H9 (cell line): ENCODE measurements around the gene CCPG1. TPM values are rescaled to one million over a fixed set of nuclear protein-coding genes. Genes with fewer than 3 reads are reported as not detected.
"Not testable (repeated sequence)": the region's sequence is repeated elsewhere in the genome, so short reads cannot be mapped to it uniquely, and the experiment has no call there.

Source experiments
- DNase-seq: peaks from one replicate; pipeline ENCODE4 v3.0.0-alpha.2; 2017
- H2AFZ ChIP-seq: one replicate; pipeline ENCODE4 v1.6.1; 2013; ENCODE audit warnings: mild to moderate bottlenecking, low read length, control low read depth, moderate library complexity
- H2AK5ac ChIP-seq: 2 replicates; pipeline ENCODE4 v1.6.1; 2013; ENCODE audit warnings: low read length, control low read depth, mixed read lengths; ENCODE audit not compliant: insufficient read length
- H2BK120ac ChIP-seq: one replicate; pipeline ENCODE4 v1.6.1; 2013; ENCODE audit warnings: low read depth, mild to moderate bottlenecking, low read length, control low read depth, inconsistent platforms; ENCODE audit not compliant: poor library complexity, severe bottlenecking
- H2BK12ac ChIP-seq: 2 replicates; pipeline ENCODE4 v1.6.1; 2013; ENCODE audit warnings: low read length, control low read depth, mixed read lengths, low read depth; ENCODE audit not compliant: insufficient read length
- H2BK15ac ChIP-seq: 2 replicates; pipeline ENCODE4 v1.6.1; 2013; ENCODE audit warnings: low read depth, low read length, control low read depth
- H2BK20ac ChIP-seq: one replicate; pipeline ENCODE4 v1.6.1; 2013; ENCODE audit warnings: low read depth, mild to moderate bottlenecking, low read length, control low read depth, inconsistent platforms; ENCODE audit not compliant: poor library complexity, severe bottlenecking
- H2BK5ac ChIP-seq: 2 replicates; pipeline ENCODE4 v1.6.1; 2013; ENCODE audit warnings: low read length, control low read depth, mixed read lengths; ENCODE audit not compliant: insufficient read length
- H3K14ac ChIP-seq: 2 replicates; pipeline ENCODE4 v1.6.1; 2013; ENCODE audit warnings: low read length, control low read depth; ENCODE audit not compliant: insufficient read depth
- H3K18ac ChIP-seq: 2 replicates; pipeline ENCODE4 v1.6.1; 2013; ENCODE audit warnings: low read depth, mild to moderate bottlenecking, mixed read lengths, low read length, control low read depth; ENCODE audit not compliant: insufficient read length
- H3K23ac ChIP-seq: 2 replicates; pipeline ENCODE4 v1.6.1; 2013; ENCODE audit warnings: low read length, control low read depth, mixed read lengths, low read depth; ENCODE audit not compliant: insufficient read length
- H3K23me2 ChIP-seq: 2 replicates; pipeline ENCODE4 v1.6.1; 2013; ENCODE audit warnings: low read depth, mild to moderate bottlenecking, mixed read lengths, low read length, control low read depth; ENCODE audit not compliant: insufficient read length, poor library complexity, severe bottlenecking
- H3K27ac ChIP-seq: 2 replicates; pipeline ENCODE4 v1.5.1; 2013; ENCODE audit warnings: low read length, control low read depth, mixed read lengths, low read depth; ENCODE audit not compliant: insufficient read length
- H3K27me3 ChIP-seq: 2 replicates; pipeline ENCODE4 v1.6.1; 2013; ENCODE audit warnings: low read length, control low read depth, inconsistent platforms; ENCODE audit not compliant: insufficient read depth
- H3K4ac ChIP-seq: 2 replicates; pipeline ENCODE4 v1.6.1; 2013; ENCODE audit warnings: low read depth, mild to moderate bottlenecking, control low read depth, inconsistent platforms, low read length, moderate library complexity
- H3K4me1 ChIP-seq: 2 replicates; pipeline ENCODE4 v1.6.1; 2013; ENCODE audit warnings: low read length, control low read depth, inconsistent platforms; ENCODE audit not compliant: insufficient read depth
- H3K4me2 ChIP-seq: 2 replicates; pipeline ENCODE4 v1.6.1; 2013; ENCODE audit warnings: low read length, control low read depth, mixed read lengths; ENCODE audit not compliant: insufficient read length, insufficient read depth
- H3K56ac ChIP-seq: 2 replicates; pipeline ENCODE4 v1.6.1; 2013; ENCODE audit warnings: low read depth, mild to moderate bottlenecking, mixed read lengths, low read length, control low read depth; ENCODE audit not compliant: insufficient read length
- H3K79me1 ChIP-seq: 2 replicates; pipeline ENCODE4 v1.6.1; 2013; ENCODE audit warnings: low read depth, mild to moderate bottlenecking, moderate library complexity, low read length, control low read depth, inconsistent platforms; ENCODE audit not compliant: insufficient read depth, poor library complexity, severe bottlenecking
- H3K79me2 ChIP-seq: 2 replicates; pipeline ENCODE4 v1.6.1; 2013; ENCODE audit warnings: low read length, control low read depth, inconsistent platforms; ENCODE audit not compliant: insufficient read depth
- H3K9ac ChIP-seq: 2 replicates; pipeline ENCODE4 v1.6.1; 2013; ENCODE audit warnings: low read length, control low read depth, mixed read lengths; ENCODE audit not compliant: insufficient read length; ENCODE audit errors: extremely low read depth
- H3K9me3 ChIP-seq: one replicate; pipeline ENCODE4 v1.6.1; 2013; ENCODE audit warnings: low read depth, low read length, inconsistent platforms; ENCODE audit not compliant: control insufficient read depth
- H3T11ph ChIP-seq: one replicate; pipeline ENCODE4 v1.6.1; 2013; ENCODE audit warnings: mild to moderate bottlenecking, low read length, control low read depth, inconsistent platforms
- H4K20me1 ChIP-seq: one replicate; pipeline ENCODE4 v1.6.1; 2013; ENCODE audit not compliant: control insufficient read depth, insufficient read length, insufficient read depth
- H4K5ac ChIP-seq: 2 replicates; pipeline ENCODE4 v1.6.1; 2013; ENCODE audit warnings: low read depth, mild to moderate bottlenecking, mixed read lengths, low read length, control low read depth; ENCODE audit not compliant: insufficient read length
- H4K8ac ChIP-seq: replicated peaks from 2 replicates; pipeline ENCODE4 v1.6.1; 2013; ENCODE audit warnings: low read length, control low read depth, mixed read lengths, low read depth; ENCODE audit not compliant: insufficient read length
- H4K91ac ChIP-seq: 2 replicates; pipeline ENCODE4 v1.6.1; 2013; ENCODE audit warnings: low read depth, mild to moderate bottlenecking, moderate library complexity, mixed read lengths, low read length, control low read depth; ENCODE audit not compliant: insufficient read length
- H3K27ac Mint-ChIP-seq, 3 experiments: 2 replicates in 2 of 3; 3 replicates in 1 of 3; pipeline ENCODE4 v1.8.0; 2020 to 2021; ENCODE audit warnings: mixed read lengths in 3 of 3, mild to moderate bottlenecking in 1 of 3, moderate library complexity in 1 of 3
- H3K27me3 Mint-ChIP-seq: 2 replicates; pipeline ENCODE4 v1.8.0; 2021; ENCODE audit warnings: low read depth, mild to moderate bottlenecking, moderate library complexity, mixed read lengths
- H3K36me3 Mint-ChIP-seq, 3 experiments: 2 replicates in 2 of 3; 3 replicates in 1 of 3; pipeline ENCODE4 v1.8.0; 2020 to 2021; ENCODE audit warnings: low read depth in 3 of 3, mixed read lengths in 3 of 3; ENCODE audit not compliant: insufficient read depth in 1 of 3
- H3K4me1 Mint-ChIP-seq, 2 experiments: 2 replicates each; pipeline ENCODE4 v1.8.0; 2020; ENCODE audit warnings: mixed read lengths in 2 of 2
- H3K4me3 Mint-ChIP-seq, 2 experiments: 2 replicates in 1 of 2; 3 replicates in 1 of 2; pipeline ENCODE4 v1.8.0; 2020 to 2021; ENCODE audit warnings: mild to moderate bottlenecking in 2 of 2, mixed read lengths in 2 of 2, moderate library complexity in 1 of 2
- H3K9me3 Mint-ChIP-seq, 2 experiments: 2 replicates in 1 of 2; 3 replicates in 1 of 2; pipeline ENCODE4 v1.8.0; 2020; ENCODE audit warnings: mild to moderate bottlenecking in 2 of 2, mixed read lengths in 2 of 2, moderate library complexity in 1 of 2
- WGBS: extraction: QIAGEN DNeasy Blood & Tissue Kit; methylation state at CpG from one replicate; pipeline ENCODE4 v1.1.7; 2013; ENCODE audit warnings: missing lambda C conversion rate, low lambda C conversion rate, mixed read lengths; ENCODE audit not compliant: insufficient read length; ENCODE audit errors: extremely low coverage; 5-methylcytosine and 5-hydroxymethylcytosine counted together
- total RNA-seq: library from RNA; stranded (reverse); gene quantifications from 2 replicates; pipeline ENCODE4 v1.2.1, GENCODE V29; 2021

CCPG1 gene
- total RNA-seq, 1 experiment from 2014 or later, result 9.0 TPM

DNA sequence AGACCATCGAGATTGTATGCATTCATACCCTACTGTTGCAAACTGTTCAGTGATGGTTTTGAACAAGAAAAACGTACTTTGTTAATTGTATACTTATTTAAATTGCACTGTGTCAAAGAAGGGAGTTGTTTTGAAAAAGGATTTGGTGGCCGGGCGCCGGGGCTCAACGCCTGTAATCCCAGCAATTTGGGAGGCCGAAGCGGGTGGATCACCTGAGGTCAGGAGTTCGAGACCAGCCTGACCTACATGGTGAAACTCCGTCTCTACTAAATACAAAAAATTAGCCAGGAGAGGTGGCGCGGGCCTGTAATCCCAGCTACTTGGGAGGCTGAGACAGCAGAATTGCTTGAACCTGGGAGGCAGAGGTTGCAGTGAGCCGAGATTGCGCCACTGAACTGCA, 817 bp upstream of the CCPG1 start:
- not testable (repeated sequence) for H3K27me3 ChIP-seq, H3K79me1 ChIP-seq, H3K9me3 Mint-ChIP-seq, H4K20me1 ChIP-seq, H2BK15ac ChIP-seq, H3K23me2 ChIP-seq, H3K9ac ChIP-seq, H3K14ac ChIP-seq, H2BK12ac ChIP-seq, H3K4me1 ChIP-seq, H3K79me2 ChIP-seq, H3K4me1 Mint-ChIP-seq, H3K9me3 ChIP-seq, H3K27ac ChIP-seq, H2BK120ac ChIP-seq, H2BK5ac ChIP-seq, H2AFZ ChIP-seq, H3K27me3 Mint-ChIP-seq, H3T11ph ChIP-seq, DNase-seq, H3K4ac ChIP-seq, H3K56ac ChIP-seq, H3K36me3 Mint-ChIP-seq, H3K23ac ChIP-seq, H4K91ac ChIP-seq, H3K18ac ChIP-seq, H4K5ac ChIP-seq, H2AK5ac ChIP-seq, H4K8ac ChIP-seq, H2BK20ac ChIP-seq
- no CpG with 5 or more reads among the region's 14 CpGs for WGBS
- peak overlapping the region; percentile 93 to 98 (median 97); a peak in 4 of 7 replicates for H3K27ac Mint-ChIP-seq
- H3K4me2 ChIP-seq, result peak overlapping the region; percentile 72
- H3K4me3 Mint-ChIP-seq, result peak overlapping the region; percentile 80 to 94
